ENCODE data around the gene ARFGAP2. TPM values are rescaled to one million over a fixed set of nuclear protein-coding genes. Genes with fewer than 3 reads are reported as not detected.
"Not testable (repeated sequence)": the region's sequence is repeated elsewhere in the genome, so short reads cannot be mapped to it uniquely, and the experiment has no call there.

Gene ARFGAP2
- polyA plus RNA-seq, 1 donor from 2014 or later: 213 TPM

DNA sequence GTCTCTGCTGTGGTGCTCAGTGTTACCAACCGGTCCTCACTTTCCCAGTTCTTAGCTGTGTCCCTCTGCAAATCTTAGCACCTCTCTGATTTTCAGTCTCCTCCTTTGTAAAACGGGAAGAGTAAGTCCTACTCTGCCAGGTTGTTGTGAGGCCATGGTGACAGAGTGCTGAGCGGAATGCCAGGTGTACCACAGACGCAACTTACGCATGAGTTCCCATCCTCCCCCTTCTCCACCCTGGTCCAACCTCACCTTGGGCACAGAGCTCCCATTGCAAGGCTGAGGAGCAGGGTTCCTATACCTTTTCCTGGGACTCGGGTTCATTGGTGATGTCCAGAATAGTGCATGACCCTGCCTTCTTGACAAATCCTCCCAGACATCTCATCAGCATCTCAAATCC lies 30.8 kb upstream of the ARFGAP2 start:
- H3K4me2 ChIP-seq (ENCODE audit: low read length): no peak overlapping the region

DNA sequence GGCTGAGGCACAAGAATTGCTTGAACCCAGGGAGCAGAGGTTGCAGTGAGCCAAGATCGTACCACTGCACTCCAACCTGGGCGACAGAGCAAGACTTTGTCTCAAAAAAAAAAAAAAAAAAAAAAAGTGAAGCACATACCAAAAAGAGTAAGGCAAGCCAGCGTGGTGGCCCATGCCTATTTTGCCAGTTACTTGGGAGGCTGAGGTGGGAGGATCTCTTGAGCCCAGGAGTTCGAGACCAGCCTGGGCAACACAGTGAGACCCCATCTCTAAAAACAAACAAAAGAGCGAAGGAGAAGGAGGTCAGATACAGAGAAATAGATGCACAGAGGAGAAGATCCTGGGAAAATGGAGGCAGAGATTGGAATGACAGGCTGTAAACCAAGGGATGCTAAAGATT lies 29.9 kb upstream of the ARFGAP2 start:
- H3K9ac ChIP-seq (ENCODE audit: low read length); H3K36me3 ChIP-seq (ENCODE audit: insufficient read depth, low read length); H3F3A ChIP-seq (ENCODE audit: insufficient read depth, low read length, poor library complexity, severe bottlenecking); H3K79me2 ChIP-seq (replicated peaks; ENCODE audit: insufficient read depth, low read length); H3K4me3 ChIP-seq (ENCODE audit: low read length); H3K9me3 ChIP-seq (ENCODE audit: low read length); H3K9me2 ChIP-seq (ENCODE audit: insufficient read depth, low read length); H3K27me3 ChIP-seq (ENCODE audit: insufficient read depth, low read depth, low read length); H3K27ac ChIP-seq (ENCODE audit: low read length); H4K20me1 ChIP-seq (ENCODE audit: insufficient read depth); H3K4me2 ChIP-seq (ENCODE audit: low read length); H2AFZ ChIP-seq (ENCODE audit: low read depth, low read length): not testable (repeated sequence)

More for the DNA sequence above, 30.8 kb upstream of the ARFGAP2 start:
- H3K4me3 ChIP-seq (ENCODE audit: low read length): no peak overlapping the region
- H3K9me3 ChIP-seq (ENCODE audit: low read length): no peaks in the 10 kb centered on the region
- no peaks in the 10 kb centered on the region for H3K36me3 ChIP-seq (ENCODE audit: insufficient read depth, low read length)
- H2AFZ ChIP-seq (ENCODE audit: low read depth, low read length): no peak overlapping the region
- H3K79me2 ChIP-seq (replicated peaks; ENCODE audit: insufficient read depth, low read length): no peaks in the 10 kb centered on the region
- no peak overlapping the region for H3K27ac ChIP-seq (ENCODE audit: low read length)
- H3K9ac ChIP-seq (ENCODE audit: low read length): no peak overlapping the region
- no peak for TF ChIP-seq SMC3 (conservative IDR thresholded peaks at IDR 0.05; ENCODE audit: poor library complexity)
- TF ChIP-seq, protein P1, sequence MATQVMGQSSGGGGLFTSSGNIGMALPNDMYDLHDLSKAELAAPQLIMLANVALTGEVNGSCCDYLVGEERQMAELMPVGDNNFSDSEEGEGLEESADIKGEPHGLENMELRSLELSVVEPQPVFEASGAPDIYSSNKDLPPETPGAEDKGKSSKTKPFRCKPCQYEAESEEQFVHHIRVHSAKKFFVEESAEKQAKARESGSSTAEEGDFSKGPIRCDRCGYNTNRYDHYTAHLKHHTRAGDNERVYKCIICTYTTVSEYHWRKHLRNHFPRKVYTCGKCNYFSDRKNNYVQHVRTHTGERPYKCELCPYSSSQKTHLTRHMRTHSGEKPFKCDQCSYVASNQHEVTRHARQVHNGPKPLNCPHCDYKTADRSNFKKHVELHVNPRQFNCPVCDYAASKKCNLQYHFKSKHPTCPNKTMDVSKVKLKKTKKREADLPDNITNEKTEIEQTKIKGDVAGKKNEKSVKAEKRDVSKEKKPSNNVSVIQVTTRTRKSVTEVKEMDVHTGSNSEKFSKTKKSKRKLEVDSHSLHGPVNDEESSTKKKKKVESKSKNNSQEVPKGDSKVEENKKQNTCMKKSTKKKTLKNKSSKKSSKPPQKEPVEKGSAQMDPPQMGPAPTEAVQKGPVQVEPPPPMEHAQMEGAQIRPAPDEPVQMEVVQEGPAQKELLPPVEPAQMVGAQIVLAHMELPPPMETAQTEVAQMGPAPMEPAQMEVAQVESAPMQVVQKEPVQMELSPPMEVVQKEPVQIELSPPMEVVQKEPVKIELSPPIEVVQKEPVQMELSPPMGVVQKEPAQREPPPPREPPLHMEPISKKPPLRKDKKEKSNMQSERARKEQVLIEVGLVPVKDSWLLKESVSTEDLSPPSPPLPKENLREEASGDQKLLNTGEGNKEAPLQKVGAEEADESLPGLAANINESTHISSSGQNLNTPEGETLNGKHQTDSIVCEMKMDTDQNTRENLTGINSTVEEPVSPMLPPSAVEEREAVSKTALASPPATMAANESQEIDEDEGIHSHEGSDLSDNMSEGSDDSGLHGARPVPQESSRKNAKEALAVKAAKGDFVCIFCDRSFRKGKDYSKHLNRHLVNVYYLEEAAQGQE (IDR thresholded peaks at IDR 0.05; ENCODE audit: borderline replicate concordance): no peak
- no peak for TF ChIP-seq EZH2 (IDR thresholded peaks at IDR 0.05; ENCODE audit: borderline replicate concordance, insufficient read depth, low read length, poor library complexity, severe bottlenecking)
- no peak for TF ChIP-seq MXI1 (conservative IDR thresholded peaks at IDR 0.05; ENCODE audit: poor library complexity, severe bottlenecking)
- no peak for TF ChIP-seq EP300 (conservative IDR thresholded peaks at IDR 0.05; ENCODE audit: poor library complexity, severe bottlenecking)
- TF ChIP-seq, protein P2, sequence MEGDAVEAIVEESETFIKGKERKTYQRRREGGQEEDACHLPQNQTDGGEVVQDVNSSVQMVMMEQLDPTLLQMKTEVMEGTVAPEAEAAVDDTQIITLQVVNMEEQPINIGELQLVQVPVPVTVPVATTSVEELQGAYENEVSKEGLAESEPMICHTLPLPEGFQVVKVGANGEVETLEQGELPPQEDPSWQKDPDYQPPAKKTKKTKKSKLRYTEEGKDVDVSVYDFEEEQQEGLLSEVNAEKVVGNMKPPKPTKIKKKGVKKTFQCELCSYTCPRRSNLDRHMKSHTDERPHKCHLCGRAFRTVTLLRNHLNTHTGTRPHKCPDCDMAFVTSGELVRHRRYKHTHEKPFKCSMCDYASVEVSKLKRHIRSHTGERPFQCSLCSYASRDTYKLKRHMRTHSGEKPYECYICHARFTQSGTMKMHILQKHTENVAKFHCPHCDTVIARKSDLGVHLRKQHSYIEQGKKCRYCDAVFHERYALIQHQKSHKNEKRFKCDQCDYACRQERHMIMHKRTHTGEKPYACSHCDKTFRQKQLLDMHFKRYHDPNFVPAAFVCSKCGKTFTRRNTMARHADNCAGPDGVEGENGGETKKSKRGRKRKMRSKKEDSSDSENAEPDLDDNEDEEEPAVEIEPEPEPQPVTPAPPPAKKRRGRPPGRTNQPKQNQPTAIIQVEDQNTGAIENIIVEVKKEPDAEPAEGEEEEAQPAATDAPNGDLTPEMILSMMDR (IDR thresholded peaks at IDR 0.05; ENCODE audit: poor library complexity, severe bottlenecking): no peak
- no peak for TF ChIP-seq TAF1 (IDR thresholded peaks at IDR 0.05; ENCODE audit: low read depth)
- no peak for TF ChIP-seq RAD21 (conservative IDR thresholded peaks at IDR 0.05)
- no peak for TF ChIP-seq POLR2AphosphoS5 (IDR thresholded peaks at IDR 0.05)
- H4K20me1 ChIP-seq (ENCODE audit: insufficient read depth): no peaks in the 10 kb centered on the region
- H3K9me2 ChIP-seq (ENCODE audit: insufficient read depth, low read length): no peaks in the 10 kb centered on the region
- no peaks in the 10 kb centered on the region for H3F3A ChIP-seq (ENCODE audit: insufficient read depth, low read length, poor library complexity, severe bottlenecking)
- H3K27me3 ChIP-seq (ENCODE audit: insufficient read depth, low read depth, low read length): no peaks in the 10 kb centered on the region

DNA sequence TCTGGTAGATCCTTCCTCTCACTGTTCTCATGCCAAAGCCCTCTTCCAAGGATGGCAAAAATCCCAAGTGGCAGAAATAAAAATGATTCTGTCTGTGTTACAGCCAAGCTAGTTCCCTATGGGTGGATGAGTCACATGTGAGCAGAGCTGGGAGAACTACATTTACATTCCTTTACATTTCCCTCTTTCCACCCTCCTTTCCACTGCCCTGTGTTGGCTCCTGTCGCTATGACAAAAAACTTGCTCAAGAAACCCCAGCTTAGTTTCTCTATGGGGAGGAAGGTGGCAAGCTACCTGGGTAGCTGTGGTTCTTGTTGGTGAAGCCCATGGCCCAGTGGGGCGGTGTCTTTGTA lies 27.9 kb upstream of the ARFGAP2 start:
- Histone ChIP-seq H3K4me3 (ENCODE audit: low read length) (no peak overlapping the region), H3K79me2 (replicated peaks; ENCODE audit: insufficient read depth, low read length) (no peaks in the 10 kb centered on the region), H3K9me2 (ENCODE audit: insufficient read depth, low read length) (no peaks in the 10 kb centered on the region), H3K27me3 (ENCODE audit: insufficient read depth, low read depth, low read length) (no peaks in the 10 kb centered on the region), H2AFZ (ENCODE audit: low read depth, low read length) (no peak overlapping the region), H4K20me1 (ENCODE audit: insufficient read depth) (no peaks in the 10 kb centered on the region), H3K36me3 (ENCODE audit: insufficient read depth, low read length) (no peaks in the 10 kb centered on the region), H3K4me2 (ENCODE audit: low read length) (no peak overlapping the region), H3F3A (ENCODE audit: insufficient read depth, low read length, poor library complexity, severe bottlenecking) (no peaks in the 10 kb centered on the region), H3K27ac (ENCODE audit: low read length) (no peak overlapping the region), H3K9me3 (ENCODE audit: low read length) (no peaks in the 10 kb centered on the region), H3K9ac (ENCODE audit: low read length) (no peak overlapping the region)
- TF ChIP-seq, protein P1 (IDR thresholded peaks at IDR 0.05; ENCODE audit: borderline replicate concordance): no peak
- TF ChIP-seq EP300 (conservative IDR thresholded peaks at IDR 0.05; ENCODE audit: poor library complexity, severe bottlenecking): no peak
- no peak for TF ChIP-seq MXI1 (conservative IDR thresholded peaks at IDR 0.05; ENCODE audit: poor library complexity, severe bottlenecking)
- TF ChIP-seq TAF1 (IDR thresholded peaks at IDR 0.05; ENCODE audit: low read depth): no peak
- TF ChIP-seq SMC3 (conservative IDR thresholded peaks at IDR 0.05; ENCODE audit: poor library complexity): no peak
